KMS-11 (cell line): ENCODE results near the gene BMAL1.

Experiments
- H2AFZ ChIP-seq: fragments of 200-600 bp; sonication (generic); 2 replicates; pipeline ENCODE4 v1.6.1; 2016; ENCODE audit warnings: antibody characterized with exemption, mixed run types, low read depth
- H3K27ac ChIP-seq: fragments of 200-600 bp; sonication (generic); 2 replicates; pipeline ENCODE4 v1.6.1; 2016; ENCODE audit warnings: mild to moderate bottlenecking, mixed run types
- H3K27me3 ChIP-seq: fragments of 200-600 bp; sonication (generic); 2 replicates; pipeline ENCODE4 v1.6.1; 2017; ENCODE audit warnings: mild to moderate bottlenecking, low read depth, mixed run types, moderate library complexity; ENCODE audit not compliant: insufficient read depth
- H3K36me3 ChIP-seq: fragments of 200-600 bp; sonication (generic); 2 replicates; pipeline ENCODE4 v1.6.1; 2017; ENCODE audit warnings: mild to moderate bottlenecking, mixed run types; ENCODE audit not compliant: insufficient read depth
- H3K4me1 ChIP-seq: fragments of 200-600 bp; sonication (generic); 2 replicates; pipeline ENCODE4 v1.6.1; 2016; ENCODE audit warnings: mild to moderate bottlenecking, low read depth, mixed run types; ENCODE audit not compliant: poor library complexity, severe bottlenecking
- H3K4me2 ChIP-seq: fragments of 200-600 bp; sonication (generic); 2 replicates; pipeline ENCODE4 v1.7.0; 2016; ENCODE audit warnings: mild to moderate bottlenecking, mixed run types
- H3K4me3 ChIP-seq: fragments of 200-600 bp; sonication (generic); IDR thresholded peaks from 2 replicates; pipeline ENCODE4 v1.6.1; 2017; ENCODE audit warnings: low read depth, low read length, mixed read lengths; ENCODE audit not compliant: insufficient read depth
- H3K79me2 ChIP-seq: fragments of 200-600 bp; sonication (generic); 2 replicates; pipeline ENCODE4 v1.6.1; 2016; ENCODE audit warnings: low read depth, mixed run types; ENCODE audit not compliant: insufficient read depth
- H3K9ac ChIP-seq: fragments of 200-600 bp; sonication (generic); 2 replicates; pipeline ENCODE4 v1.6.1; 2016; ENCODE audit warnings: mild to moderate bottlenecking, mixed run types
- H4K20me1 ChIP-seq: fragments of 200-600 bp; sonication (generic); 2 replicates; pipeline ENCODE4 v1.6.1; 2016; ENCODE audit warnings: mild to moderate bottlenecking, mixed run types; ENCODE audit not compliant: insufficient read depth
- TF ChIP-seq, protein P1 (sequence below): fragments of 200-600 bp; sonication (generic); conservative IDR thresholded peaks from 2 replicates; pipeline ENCODE4 v1.6.1; 2017; ENCODE audit warnings: low read depth, mild to moderate bottlenecking, antibody characterized with exemption, low read length, moderate library complexity, mixed read lengths

BMAL1 gene

DNA sequence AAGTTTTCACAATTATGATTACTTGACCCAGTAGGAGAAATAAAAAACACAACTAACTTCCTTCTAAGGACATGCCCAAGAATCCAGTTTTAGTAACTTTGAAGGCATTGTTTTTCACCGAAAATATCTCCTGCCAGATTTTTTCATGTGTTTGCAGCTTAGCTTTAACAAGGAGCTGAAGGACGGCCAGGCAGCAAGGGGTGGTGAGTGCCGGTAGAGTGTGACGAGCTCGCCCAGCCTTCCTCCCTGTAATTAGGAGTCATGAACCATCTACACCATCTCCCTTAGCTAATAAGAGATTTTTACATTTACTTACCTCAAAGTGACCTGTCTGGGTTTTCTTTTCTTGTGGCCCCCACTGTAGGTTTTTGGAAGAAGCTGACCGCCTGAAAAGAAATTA, 72.0 kb downstream of the BMAL1 start:
- TF ChIP-seq, protein P1, sequence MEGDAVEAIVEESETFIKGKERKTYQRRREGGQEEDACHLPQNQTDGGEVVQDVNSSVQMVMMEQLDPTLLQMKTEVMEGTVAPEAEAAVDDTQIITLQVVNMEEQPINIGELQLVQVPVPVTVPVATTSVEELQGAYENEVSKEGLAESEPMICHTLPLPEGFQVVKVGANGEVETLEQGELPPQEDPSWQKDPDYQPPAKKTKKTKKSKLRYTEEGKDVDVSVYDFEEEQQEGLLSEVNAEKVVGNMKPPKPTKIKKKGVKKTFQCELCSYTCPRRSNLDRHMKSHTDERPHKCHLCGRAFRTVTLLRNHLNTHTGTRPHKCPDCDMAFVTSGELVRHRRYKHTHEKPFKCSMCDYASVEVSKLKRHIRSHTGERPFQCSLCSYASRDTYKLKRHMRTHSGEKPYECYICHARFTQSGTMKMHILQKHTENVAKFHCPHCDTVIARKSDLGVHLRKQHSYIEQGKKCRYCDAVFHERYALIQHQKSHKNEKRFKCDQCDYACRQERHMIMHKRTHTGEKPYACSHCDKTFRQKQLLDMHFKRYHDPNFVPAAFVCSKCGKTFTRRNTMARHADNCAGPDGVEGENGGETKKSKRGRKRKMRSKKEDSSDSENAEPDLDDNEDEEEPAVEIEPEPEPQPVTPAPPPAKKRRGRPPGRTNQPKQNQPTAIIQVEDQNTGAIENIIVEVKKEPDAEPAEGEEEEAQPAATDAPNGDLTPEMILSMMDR, result no peak
- H3K27me3 ChIP-seq, result no peaks in the 10 kb centered on the region
- no peaks in the 10 kb centered on the region; the same call in 1 of the 2 replicates for H3K36me3 ChIP-seq
- H3K4me1 ChIP-seq, result no peaks in the 10 kb centered on the region
- H4K20me1 ChIP-seq, result peaks cover 1% of the 10 kb centered on the region; the same call in 1 of the 2 replicates
- no peak overlapping the region for H2AFZ ChIP-seq
- no peak overlapping the region for H3K27ac ChIP-seq
- H3K9ac ChIP-seq, result no peak overlapping the region
- no peak overlapping the region for H3K4me3 ChIP-seq
- no peaks in the 10 kb centered on the region; the same call in 1 of the 2 replicates for H3K79me2 ChIP-seq
- H3K4me2 ChIP-seq, result no peak overlapping the region

DNA sequence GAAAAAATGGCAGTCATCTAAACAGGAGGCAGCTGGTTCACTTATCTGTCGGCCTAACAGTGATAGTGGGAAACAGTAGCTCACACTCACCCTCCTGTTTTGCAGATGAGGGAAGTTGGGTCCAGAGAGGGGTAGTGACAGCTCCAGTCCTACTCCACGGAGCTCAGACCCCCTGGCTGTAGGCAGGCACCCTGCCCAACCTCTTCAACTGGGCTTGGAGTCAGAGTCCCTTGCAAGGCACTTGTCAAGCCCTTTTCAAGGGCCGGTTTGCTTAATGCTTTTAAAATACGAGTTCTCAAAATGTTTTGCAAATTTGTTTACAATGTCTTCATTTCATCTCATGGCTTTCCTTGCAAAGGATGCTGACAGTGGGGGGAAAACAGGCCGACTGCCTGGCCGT, 75.1 kb downstream of the BMAL1 start:
- Histone ChIP-seq H3K36me3 (no peaks in the 10 kb centered on the region; the same call in 1 of the 2 replicates), H4K20me1 (no peaks in the 10 kb centered on the region; the same call in 1 of the 2 replicates), H3K4me3 (no peak overlapping the region), H3K4me2 (no peak overlapping the region), H3K27me3 (no peaks in the 10 kb centered on the region), H3K79me2 (no peaks in the 10 kb centered on the region; the same call in 1 of the 2 replicates), H2AFZ (no peak overlapping the region), H3K4me1 (no peaks in the 10 kb centered on the region), H3K27ac (no peak overlapping the region), H3K9ac (no peak overlapping the region)
- TF ChIP-seq, protein P1, result no peak

DNA sequence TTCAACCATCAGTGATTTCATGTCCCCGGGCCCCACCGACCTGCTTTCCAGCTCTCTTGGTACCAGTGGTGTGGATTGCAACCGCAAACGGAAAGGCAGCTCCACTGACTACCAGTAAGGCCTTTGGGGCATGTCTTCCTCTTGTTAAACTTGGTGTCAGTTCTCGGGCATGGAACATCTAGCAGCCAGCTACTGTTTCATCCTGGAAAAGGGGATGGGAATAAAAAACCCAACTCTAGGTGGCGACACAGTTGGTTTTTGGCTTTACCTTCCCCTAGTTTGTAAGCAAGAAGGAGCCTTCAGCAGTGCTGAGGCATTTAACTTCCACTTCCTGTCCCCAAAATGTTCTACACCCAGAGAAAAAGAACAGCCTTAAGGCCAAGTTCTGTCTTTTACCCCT, 76.7 kb downstream of the BMAL1 start:
- Histone ChIP-seq H3K9ac (no peak overlapping the region), H2AFZ (no peak overlapping the region), H4K20me1 (no peaks in the 10 kb centered on the region; the same call in 1 of the 2 replicates), H3K4me3 (no peak overlapping the region), H3K27me3 (no peaks in the 10 kb centered on the region), H3K36me3 (no peaks in the 10 kb centered on the region; the same call in 1 of the 2 replicates), H3K27ac (no peak overlapping the region), H3K4me2 (no peak overlapping the region), H3K79me2 (no peaks in the 10 kb centered on the region), H3K4me1 (no peaks in the 10 kb centered on the region)
- TF ChIP-seq, protein P1, result peak; percentile 22; the same call in 1 of the 2 replicates

DNA sequence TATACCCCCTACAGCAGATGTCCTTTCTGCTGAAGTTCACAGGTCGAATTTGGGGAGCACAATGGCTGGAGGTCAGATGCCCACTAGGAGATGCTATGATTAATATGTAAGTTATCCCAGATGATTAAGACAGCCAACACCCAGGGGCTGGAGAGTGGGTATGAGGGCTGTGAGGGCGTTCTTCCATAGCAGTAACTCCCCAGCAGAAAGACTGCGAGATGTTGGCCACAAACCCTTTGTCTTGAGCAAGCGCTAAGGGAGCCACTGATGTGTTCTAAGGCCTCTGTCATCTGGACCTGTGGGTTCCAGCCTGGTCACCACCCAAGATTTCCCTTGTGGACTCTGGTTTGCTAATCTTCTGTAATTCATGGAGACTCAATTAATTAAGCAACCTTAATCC, 77.6 kb downstream of the BMAL1 start:
- Histone ChIP-seq H3K27ac (no peak overlapping the region), H2AFZ (no peak overlapping the region), H3K27me3 (no peaks in the 10 kb centered on the region), H3K36me3 (no peaks in the 10 kb centered on the region), H3K4me2 (no peak overlapping the region), H3K79me2 (no peaks in the 10 kb centered on the region), H3K9ac (no peak overlapping the region), H3K4me3 (no peak overlapping the region), H4K20me1 (no peaks in the 10 kb centered on the region; the same call in 1 of the 2 replicates), H3K4me1 (no peaks in the 10 kb centered on the region)
- TF ChIP-seq, protein P1, result no peak
